HepG2 (cell line): ENCODE measurements around the gene BRPF1. TPM values are rescaled to one million over a fixed set of nuclear protein-coding genes. Genes with fewer than 3 reads are reported as not detected.

ENCODE experiments used
- DDIT3 ChIP-seq: sonication (generic); formaldehyde crosslinking; IDR thresholded peaks from 2 replicates; pipeline ENCODE4 v1.4.0; 2020; ENCODE audit warnings: mild to moderate bottlenecking, missing genetic modification reagents
- HNRNPLL ChIP-seq: fragments of 200-400 bp; formaldehyde crosslinking; IDR thresholded peaks from 2 replicates; pipeline ENCODE4 v1.6.1; 2017; ENCODE audit warnings: mild to moderate bottlenecking, low read depth, low read length; ENCODE audit not compliant: poor library complexity, severe bottlenecking
- KDM4B ChIP-seq: sonication (generic); formaldehyde crosslinking; IDR thresholded peaks from 2 replicates; pipeline ENCODE4 v1.4.0; 2020; ENCODE audit warnings: missing genetic modification reagents
- MED1 ChIP-seq: sonication (generic); formaldehyde crosslinking; IDR thresholded peaks from 2 replicates; pipeline ENCODE4 v1.4.0; 2020; ENCODE audit warnings: missing genetic modification reagents
- MTA3 ChIP-seq: sonication (generic); formaldehyde crosslinking; IDR thresholded peaks from 2 replicates; pipeline ENCODE4 v1.4.0; 2020; ENCODE audit warnings: missing genetic modification reagents
- MXD4 ChIP-seq: IDR thresholded peaks from 2 replicates; pipeline ENCODE4 v1.6.1; 2016; ENCODE audit warnings: mild to moderate bottlenecking, missing biosample characterization, missing genetic modification reagents
- PCBP2 ChIP-seq: fragments of 200-400 bp; formaldehyde crosslinking; optimal IDR thresholded peaks from 2 replicates; pipeline ENCODE3; 2018; ENCODE audit warnings: low read length, low read depth; ENCODE audit not compliant: poor library complexity, severe bottlenecking
- POLR2AphosphoS5 ChIP-seq: IDR thresholded peaks from 2 replicates; pipeline ENCODE4 v1.6.1; 2012; ENCODE audit warnings: low read depth, low read length
- SIX1 ChIP-seq: sonication (generic); formaldehyde crosslinking; IDR thresholded peaks from 2 replicates; pipeline ENCODE4 v1.4.0; 2020; ENCODE audit warnings: missing genetic modification reagents, borderline replicate concordance
- SKI ChIP-seq: fragments of 450-650 bp; IDR thresholded peaks from one replicate; pipeline ENCODE4 v1.6.1; 2018; ENCODE audit warnings: mild to moderate bottlenecking; ENCODE audit not compliant: partially characterized antibody
- SP5 ChIP-seq: IDR thresholded peaks from 2 replicates; pipeline ENCODE4 v1.6.1; 2016; ENCODE audit warnings: low read depth, borderline replicate concordance
- TGIF2 ChIP-seq: IDR thresholded peaks from 2 replicates; pipeline ENCODE4 v1.6.1; 2016; ENCODE audit warnings: control low read depth, missing compliant biosample characterization
- YY1 ChIP-seq: IDR thresholded peaks from 2 replicates; pipeline ENCODE4 v1.6.1; 2011; ENCODE audit warnings: low read length, low read depth, moderate library complexity, mild to moderate bottlenecking; ENCODE audit not compliant: insufficient read depth, insufficient replicate concordance
- ZNF124 ChIP-seq: sonication (generic); formaldehyde crosslinking; IDR thresholded peaks from 2 replicates; pipeline ENCODE4 v1.4.0; 2020; ENCODE audit warnings: missing genetic modification reagents
- ZNF143 ChIP-seq: sonication (generic); formaldehyde crosslinking; IDR thresholded peaks from 2 replicates; pipeline ENCODE4 v1.4.0; 2020; ENCODE audit warnings: missing genetic modification reagents
- ZNF34 ChIP-seq: sonication (generic); formaldehyde crosslinking; IDR thresholded peaks from 2 replicates; pipeline ENCODE4 v1.4.0; 2020; ENCODE audit warnings: mild to moderate bottlenecking, missing genetic modification reagents, borderline replicate concordance
- ZNF605 ChIP-seq: sonication (generic); formaldehyde crosslinking; IDR thresholded peaks from 2 replicates; pipeline ENCODE4 v1.8.0; 2022; ENCODE audit warnings: mild to moderate bottlenecking, missing genetic modification reagents
- ZNF678 ChIP-seq: sonication (generic); formaldehyde crosslinking; IDR thresholded peaks from 2 replicates; pipeline ENCODE4 v1.4.0; 2020; ENCODE audit warnings: mild to moderate bottlenecking, missing genetic modification reagents
- ZNF766 ChIP-seq: sonication (generic); formaldehyde crosslinking; IDR thresholded peaks from 2 replicates; pipeline ENCODE4 v1.5.0; 2020; ENCODE audit warnings: missing genetic modification reagents, borderline replicate concordance
- polyA plus RNA-seq, 8 experiments: library from polyadenylated mRNA; depleted of rRNA in 3 of 8; stranded (reverse) in 7 of 8; unstranded in 1 of 8; fragments of >200 nt; fragmentation: Illumina TruSeq in 4 of 8; extraction: Trizol in 4 of 8; gene quantifications; 2 replicates each; pipeline versions ENCODE4 v1.2.1 to v1.2.3, GENCODE V29; 2011 to 2016; ENCODE audit warnings: low read depth in 4 of 8, missing spikeins in 1 of 8, mixed read lengths in 1 of 8; ENCODE audit not compliant: insufficient read depth in 1 of 8
- total RNA-seq, 5 experiments: library from RNA; depleted of rRNA; stranded (reverse); fragments of >200 nt; fragmentation: Illumina TruSeq; extraction: Trizol; gene quantifications; 2 replicates each; pipeline ENCODE4 v1.2.3, GENCODE V29; 2016; ENCODE audit warnings: low read depth in 1 of 5
- TF ChIP-seq, protein P1 (sequence below): sonication (generic); formaldehyde crosslinking; IDR thresholded peaks from 2 replicates; pipeline ENCODE4 v1.5.1; 2020; ENCODE audit warnings: mild to moderate bottlenecking, missing genetic modification reagents, moderate library complexity
- TF ChIP-seq, protein P2 (sequence below): sonication (generic); formaldehyde crosslinking; IDR thresholded peaks from 2 replicates; pipeline ENCODE4 v1.4.0; 2020; ENCODE audit warnings: low read depth, mild to moderate bottlenecking, missing genetic modification reagents
- TF ChIP-seq, protein P3 (sequence below): sonication (generic); formaldehyde crosslinking; IDR thresholded peaks from 2 replicates; pipeline ENCODE4 v1.4.0; 2020; ENCODE audit warnings: mild to moderate bottlenecking, missing genetic modification reagents

Gene BRPF1
- total and polyA plus RNA-seq, 2 of the 13 experiments (the other 11 are each of a cell fraction or from before 2014, with no cell fraction given), result 7.3 to 10.0 TPM

DNA sequence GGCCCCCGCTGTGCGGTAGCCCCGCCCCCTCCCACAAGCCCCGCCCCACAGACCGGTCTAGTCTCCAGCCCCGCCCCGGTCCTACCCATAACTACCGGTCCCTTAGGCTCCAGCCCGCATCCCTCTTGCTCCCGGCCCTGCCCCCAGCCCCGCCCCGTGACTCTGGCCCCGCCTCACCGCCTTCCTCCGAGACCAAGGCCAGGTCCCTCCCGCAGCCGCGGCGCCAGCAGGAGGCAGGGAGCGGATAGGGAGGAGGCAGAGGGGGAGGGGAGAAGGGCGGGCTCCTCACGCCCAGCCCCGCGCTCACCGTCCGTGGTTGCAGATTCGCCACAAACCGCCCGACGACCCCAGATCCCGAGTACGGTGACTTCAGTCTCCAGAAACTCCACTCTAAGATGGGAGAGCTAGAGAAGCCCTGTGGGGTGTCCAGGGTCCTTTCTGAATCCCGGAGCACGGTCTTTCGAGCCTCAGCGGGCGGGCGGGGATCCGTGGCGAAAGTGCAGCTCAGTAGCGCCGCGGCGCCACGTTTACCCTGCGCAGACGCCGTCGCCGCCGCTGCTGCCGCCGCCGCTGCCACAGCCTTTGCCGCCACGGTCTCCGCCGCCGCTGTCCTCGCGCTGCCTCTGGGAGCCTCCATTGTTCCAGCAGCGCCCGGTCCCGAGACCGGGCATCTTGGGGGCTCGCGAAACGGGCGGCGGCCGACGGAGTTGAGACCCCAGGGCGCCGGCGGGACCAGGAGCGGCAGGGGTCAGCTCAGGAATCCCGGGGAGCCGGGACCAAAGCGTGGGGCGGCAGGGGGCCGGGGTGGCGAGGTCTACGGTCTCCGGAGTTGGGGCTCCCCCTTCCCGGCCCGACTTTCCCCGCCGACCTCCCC is at the start of gene BRPF1 (continued):
- TF ChIP-seq, protein P1, sequence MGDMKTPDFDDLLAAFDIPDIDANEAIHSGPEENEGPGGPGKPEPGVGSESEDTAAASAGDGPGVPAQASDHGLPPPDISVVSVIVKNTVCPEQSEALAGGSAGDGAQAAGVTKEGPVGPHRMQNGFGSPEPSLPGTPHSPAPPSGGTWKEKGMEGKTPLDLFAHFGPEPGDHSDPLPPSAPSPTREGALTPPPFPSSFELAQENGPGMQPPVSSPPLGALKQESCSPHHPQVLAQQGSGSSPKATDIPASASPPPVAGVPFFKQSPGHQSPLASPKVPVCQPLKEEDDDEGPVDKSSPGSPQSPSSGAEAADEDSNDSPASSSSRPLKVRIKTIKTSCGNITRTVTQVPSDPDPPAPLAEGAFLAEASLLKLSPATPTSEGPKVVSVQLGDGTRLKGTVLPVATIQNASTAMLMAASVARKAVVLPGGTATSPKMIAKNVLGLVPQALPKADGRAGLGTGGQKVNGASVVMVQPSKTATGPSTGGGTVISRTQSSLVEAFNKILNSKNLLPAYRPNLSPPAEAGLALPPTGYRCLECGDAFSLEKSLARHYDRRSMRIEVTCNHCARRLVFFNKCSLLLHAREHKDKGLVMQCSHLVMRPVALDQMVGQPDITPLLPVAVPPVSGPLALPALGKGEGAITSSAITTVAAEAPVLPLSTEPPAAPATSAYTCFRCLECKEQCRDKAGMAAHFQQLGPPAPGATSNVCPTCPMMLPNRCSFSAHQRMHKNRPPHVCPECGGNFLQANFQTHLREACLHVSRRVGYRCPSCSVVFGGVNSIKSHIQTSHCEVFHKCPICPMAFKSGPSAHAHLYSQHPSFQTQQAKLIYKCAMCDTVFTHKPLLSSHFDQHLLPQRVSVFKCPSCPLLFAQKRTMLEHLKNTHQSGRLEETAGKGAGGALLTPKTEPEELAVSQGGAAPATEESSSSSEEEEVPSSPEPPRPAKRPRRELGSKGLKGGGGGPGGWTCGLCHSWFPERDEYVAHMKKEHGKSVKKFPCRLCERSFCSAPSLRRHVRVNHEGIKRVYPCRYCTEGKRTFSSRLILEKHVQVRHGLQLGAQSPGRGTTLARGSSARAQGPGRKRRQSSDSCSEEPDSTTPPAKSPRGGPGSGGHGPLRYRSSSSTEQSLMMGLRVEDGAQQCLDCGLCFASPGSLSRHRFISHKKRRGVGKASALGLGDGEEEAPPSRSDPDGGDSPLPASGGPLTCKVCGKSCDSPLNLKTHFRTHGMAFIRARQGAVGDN (CRISPR knock-in tag), result peak; percentile 80
- TF ChIP-seq, protein P2, sequence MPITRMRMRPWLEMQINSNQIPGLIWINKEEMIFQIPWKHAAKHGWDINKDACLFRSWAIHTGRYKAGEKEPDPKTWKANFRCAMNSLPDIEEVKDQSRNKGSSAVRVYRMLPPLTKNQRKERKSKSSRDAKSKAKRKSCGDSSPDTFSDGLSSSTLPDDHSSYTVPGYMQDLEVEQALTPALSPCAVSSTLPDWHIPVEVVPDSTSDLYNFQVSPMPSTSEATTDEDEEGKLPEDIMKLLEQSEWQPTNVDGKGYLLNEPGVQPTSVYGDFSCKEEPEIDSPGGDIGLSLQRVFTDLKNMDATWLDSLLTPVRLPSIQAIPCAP (CRISPR knock-in tag), result 0 out of 2 replicates have a peak, but pooled peaks have one; percentile 51
- TF ChIP-seq PCBP2, result no peak
- TF ChIP-seq MTA3 (CRISPR knock-in tag), result no peak
- no peak for TF ChIP-seq YY1
- peak; percentile 86 for TF ChIP-seq ZNF605 (CRISPR knock-in tag)
- peak; percentile 63 for TF ChIP-seq POLR2AphosphoS5
- TF ChIP-seq MXD4 (CRISPR knock-in tag), result peak; percentile 60; the same call in 1 of the 2 replicates
- peak; percentile 76 for TF ChIP-seq HNRNPLL
- TF ChIP-seq ZNF34 (CRISPR knock-in tag), result no peak
- TF ChIP-seq, protein P3, sequence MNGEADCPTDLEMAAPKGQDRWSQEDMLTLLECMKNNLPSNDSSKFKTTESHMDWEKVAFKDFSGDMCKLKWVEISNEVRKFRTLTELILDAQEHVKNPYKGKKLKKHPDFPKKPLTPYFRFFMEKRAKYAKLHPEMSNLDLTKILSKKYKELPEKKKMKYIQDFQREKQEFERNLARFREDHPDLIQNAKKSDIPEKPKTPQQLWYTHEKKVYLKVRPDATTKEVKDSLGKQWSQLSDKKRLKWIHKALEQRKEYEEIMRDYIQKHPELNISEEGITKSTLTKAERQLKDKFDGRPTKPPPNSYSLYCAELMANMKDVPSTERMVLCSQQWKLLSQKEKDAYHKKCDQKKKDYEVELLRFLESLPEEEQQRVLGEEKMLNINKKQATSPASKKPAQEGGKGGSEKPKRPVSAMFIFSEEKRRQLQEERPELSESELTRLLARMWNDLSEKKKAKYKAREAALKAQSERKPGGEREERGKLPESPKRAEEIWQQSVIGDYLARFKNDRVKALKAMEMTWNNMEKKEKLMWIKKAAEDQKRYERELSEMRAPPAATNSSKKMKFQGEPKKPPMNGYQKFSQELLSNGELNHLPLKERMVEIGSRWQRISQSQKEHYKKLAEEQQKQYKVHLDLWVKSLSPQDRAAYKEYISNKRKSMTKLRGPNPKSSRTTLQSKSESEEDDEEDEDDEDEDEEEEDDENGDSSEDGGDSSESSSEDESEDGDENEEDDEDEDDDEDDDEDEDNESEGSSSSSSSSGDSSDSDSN (CRISPR knock-in tag), result peak; percentile 71
- TF ChIP-seq DDIT3 (CRISPR knock-in tag), result no peak
- 0 out of 2 replicates have a peak, but pooled peaks have one; percentile 48 for TF ChIP-seq ZNF124 (CRISPR knock-in tag)
- TF ChIP-seq ZNF143 (CRISPR knock-in tag), result peak; percentile 48; the same call in 1 of the 2 replicates
- TF ChIP-seq MED1, result 0 out of 2 replicates have a peak, but pooled peaks have one; percentile 27
- TF ChIP-seq KDM4B (CRISPR knock-in tag), result no peak
- TF ChIP-seq SP5 (CRISPR knock-in tag), result peak; percentile 62
- TF ChIP-seq ZNF766 (CRISPR knock-in tag), result peak; percentile 71; the same call in 1 of the 2 replicates
- TF ChIP-seq TGIF2 (CRISPR knock-in tag), result no peak
- 0 out of 2 replicates have a peak, but pooled peaks have one; percentile 83 for TF ChIP-seq ZNF678 (CRISPR knock-in tag)
- no peak for TF ChIP-seq SIX1 (CRISPR knock-in tag)
- TF ChIP-seq SKI, result peak; percentile 92
